ENCODE measurements around the gene NOG. TPM values are rescaled to one million over a fixed set of nuclear protein-coding genes. Genes with fewer than 3 reads are reported as not detected.

The NOG gene
- total and polyA plus RNA-seq, 12 donors, result 0.14 to 0.57 (median 0.16) TPM; not detected in 9

DNA sequence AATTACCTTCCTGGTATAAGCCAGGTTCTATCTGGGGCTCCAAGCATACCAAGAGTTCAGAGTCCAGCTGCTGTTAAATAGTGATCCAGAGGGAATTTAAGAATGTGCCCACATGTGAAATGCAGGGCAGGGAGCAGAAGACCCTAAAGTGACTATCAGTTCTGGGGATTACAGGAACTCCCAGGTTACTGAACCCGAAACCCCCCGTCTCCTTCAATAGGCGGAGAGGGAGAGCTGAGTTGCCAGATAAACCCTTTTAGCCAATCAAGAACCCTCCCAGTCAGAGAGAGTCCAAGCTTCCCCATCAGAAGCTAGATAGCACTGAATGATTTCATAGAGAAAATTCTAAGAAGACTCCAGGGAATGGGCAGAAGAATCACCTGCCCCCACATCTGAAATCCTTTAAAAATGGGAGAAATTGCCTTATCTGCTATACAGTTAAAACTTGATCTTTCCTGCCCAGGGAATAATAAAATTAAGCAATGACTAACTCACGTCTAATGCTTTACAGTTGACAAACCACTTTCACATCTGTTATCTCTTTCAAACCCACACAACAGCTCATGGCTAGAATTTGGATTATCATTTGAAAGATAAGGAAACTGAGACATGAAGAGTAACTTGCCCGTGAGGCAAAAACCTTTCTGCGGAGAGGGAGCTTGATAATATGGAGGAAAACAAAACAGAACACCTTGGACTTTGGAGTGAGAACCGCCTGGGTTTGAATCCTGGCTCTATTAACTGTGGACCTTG lies 10.2 kb downstream of the NOG start:
- 45 to 60% (median 51%) methylated on average over 7 of the region's 7 CpGs for WGBS, 4 donors
- no peaks in the 10 kb centered on the region for H3K9me3 ChIP-seq (replicated peaks in 1 of 3)
- peaks cover 29% of the 10 kb centered on the region for H3K27me3 ChIP-seq
- H3K27ac ChIP-seq, result no peak overlapping the region
- H3K36me3 ChIP-seq (replicated peaks in 1 of 2), result no peaks in the 10 kb centered on the region
- H3K4me3 ChIP-seq, result no peak overlapping the region
- intact Hi-C loops (cut with DNase I), result no loop called here
- TF ChIP-seq, protein P1, sequence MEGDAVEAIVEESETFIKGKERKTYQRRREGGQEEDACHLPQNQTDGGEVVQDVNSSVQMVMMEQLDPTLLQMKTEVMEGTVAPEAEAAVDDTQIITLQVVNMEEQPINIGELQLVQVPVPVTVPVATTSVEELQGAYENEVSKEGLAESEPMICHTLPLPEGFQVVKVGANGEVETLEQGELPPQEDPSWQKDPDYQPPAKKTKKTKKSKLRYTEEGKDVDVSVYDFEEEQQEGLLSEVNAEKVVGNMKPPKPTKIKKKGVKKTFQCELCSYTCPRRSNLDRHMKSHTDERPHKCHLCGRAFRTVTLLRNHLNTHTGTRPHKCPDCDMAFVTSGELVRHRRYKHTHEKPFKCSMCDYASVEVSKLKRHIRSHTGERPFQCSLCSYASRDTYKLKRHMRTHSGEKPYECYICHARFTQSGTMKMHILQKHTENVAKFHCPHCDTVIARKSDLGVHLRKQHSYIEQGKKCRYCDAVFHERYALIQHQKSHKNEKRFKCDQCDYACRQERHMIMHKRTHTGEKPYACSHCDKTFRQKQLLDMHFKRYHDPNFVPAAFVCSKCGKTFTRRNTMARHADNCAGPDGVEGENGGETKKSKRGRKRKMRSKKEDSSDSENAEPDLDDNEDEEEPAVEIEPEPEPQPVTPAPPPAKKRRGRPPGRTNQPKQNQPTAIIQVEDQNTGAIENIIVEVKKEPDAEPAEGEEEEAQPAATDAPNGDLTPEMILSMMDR (IDR thresholded peaks at IDR 0.05), result no peak
- TF ChIP-seq POLR2A (IDR thresholded peaks at IDR 0.05), result no peak
- no peaks in the 10 kb centered on the region for H3K4me1 ChIP-seq (replicated peaks in 1 of 2)
- DNase-seq, result no peak

- H3K27ac ChIP-seq, result no peak overlapping the region
- TF ChIP-seq, protein P1 (IDR thresholded peaks at IDR 0.05), result no peak
- no peak for TF ChIP-seq POLR2A (IDR thresholded peaks at IDR 0.05)
- no peak overlapping the region for H3K4me3 ChIP-seq
- H3K36me3 ChIP-seq (replicated peaks in 1 of 2), result no peaks in the 10 kb centered on the region
- no peaks in the 10 kb centered on the region for H3K4me1 ChIP-seq (replicated peaks in 1 of 2)
- DNase-seq, result no peak
- intact Hi-C loops (cut with DNase I), result no loop called here
- H3K9me3 ChIP-seq (replicated peaks in 1 of 3), result no peaks in the 10 kb centered on the region
- WGBS, 4 donors, result 67 to 86% (median 79%) methylated on average over 1 of the region's 1 CpG
- peaks cover 17% of the 10 kb centered on the region for H3K27me3 ChIP-seq
Observed at GRCh38 chr17:56604691-56605290, 11.3 kb downstream of the NOG start.

DNA sequence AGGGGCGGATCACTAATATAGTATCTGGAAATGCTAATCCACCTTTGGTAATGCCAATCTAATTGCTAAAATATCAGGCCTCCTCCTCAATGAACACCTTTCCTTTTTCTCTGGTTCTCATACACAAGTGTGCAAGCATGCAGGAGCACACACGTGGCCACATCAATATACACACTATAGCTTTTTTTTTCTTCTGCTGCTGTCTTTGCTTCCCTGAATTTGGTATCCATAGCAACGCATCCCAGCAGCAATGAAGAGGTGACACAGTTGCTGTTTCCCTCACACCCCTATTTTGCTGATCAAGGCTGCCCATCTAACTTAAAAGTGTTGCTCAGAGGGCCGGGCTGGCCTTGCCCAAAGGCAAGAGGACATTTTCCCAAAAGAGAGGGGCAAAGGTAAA lies 15.4 kb downstream of the NOG start:
- H3K27me3 ChIP-seq, result peaks cover 4% of the 10 kb centered on the region
- 84 to 90% (median 84%) methylated on average over 4 of the region's 4 CpGs for WGBS, 4 donors
- no peaks in the 10 kb centered on the region for H3K36me3 ChIP-seq (replicated peaks in 1 of 2)
- no peak for TF ChIP-seq POLR2A (IDR thresholded peaks at IDR 0.05)
- TF ChIP-seq, protein P1 (IDR thresholded peaks at IDR 0.05), result no peak
- no peak overlapping the region for H3K27ac ChIP-seq
- DNase-seq, result no peak
- intact Hi-C loops (cut with DNase I), result no loop called here
- H3K4me1 ChIP-seq (replicated peaks in 1 of 2), result no peaks in the 10 kb centered on the region
- no peaks in the 10 kb centered on the region for H3K9me3 ChIP-seq (replicated peaks in 1 of 3)
- no peak overlapping the region for H3K4me3 ChIP-seq

DNA sequence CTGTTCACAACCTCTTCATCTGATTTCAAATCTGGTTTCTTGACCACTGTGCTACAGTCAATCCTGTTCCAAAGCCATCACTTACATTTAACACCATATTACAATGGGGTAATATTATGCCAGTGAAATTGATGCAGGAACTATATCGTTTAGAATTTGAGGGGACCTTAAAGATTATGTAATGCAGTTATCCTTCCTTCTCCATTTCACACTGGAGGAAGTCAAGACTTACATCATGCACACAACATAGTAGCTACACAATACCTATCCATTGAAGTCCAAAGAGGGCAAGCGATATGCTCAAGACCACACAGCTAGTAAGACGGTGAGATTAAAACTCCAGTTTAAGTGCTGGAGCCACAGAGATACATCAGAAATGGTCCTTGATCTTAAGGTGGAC lies 16.8 kb downstream of the NOG start:
- Histone ChIP-seq H3K4me1 (replicated peaks in 1 of 2) (no peaks in the 10 kb centered on the region), H3K36me3 (replicated peaks in 1 of 2) (no peaks in the 10 kb centered on the region), H3K27me3 (peaks cover 4% of the 10 kb centered on the region), H3K27ac (no peak overlapping the region), H3K4me3 (no peak overlapping the region), H3K9me3 (replicated peaks in 1 of 3) (no peaks in the 10 kb centered on the region)
- DNase-seq, result no peak
- TF ChIP-seq, protein P1 (IDR thresholded peaks at IDR 0.05), result no peak
- TF ChIP-seq POLR2A (IDR thresholded peaks at IDR 0.05), result no peak
- 72 to 82% (median 79%) methylated on average over 3 of the region's 3 CpGs for WGBS, 4 donors
- intact Hi-C loops (cut with DNase I), result no loop called here
